RWPE1 (cell line): ENCODE data around the gene SEPTIN2.
"Not testable (repeated sequence)": the region's sequence is repeated elsewhere in the genome, so short reads cannot be mapped to it uniquely, and the experiment has no call there.

Source experiments
- CTCF ChIA-PET: fragments of 350-600 bp; sonication (Branson Sonifier 250); formaldehyde crosslinking; extraction: SDS; loops from one replicate; lab custom pipeline; 2021; lab: Yijun Ruan, JAX
- POLR2A ChIA-PET: fragments of 400-600 bp; formaldehyde crosslinking; extraction: SDS; loops from one replicate; lab custom pipeline; 2020; ENCODE audit warnings: antibody characterized with exemption; ENCODE audit not compliant: low non-redundant PET; lab: Yijun Ruan, JAX
- DNase-seq: peaks from one replicate; pipeline ENCODE4 v3.0.0; 2012; ENCODE audit warnings: low spot score
- H3K27ac ChIP-seq: fragments of 450-650 bp; 2 replicates; pipeline ENCODE4 v1.5.1; 2017
- TF ChIP-seq, protein P1 (sequence below): fragments of 450-650 bp; conservative IDR thresholded peaks from 2 replicates; pipeline ENCODE4 v1.5.1; 2017; ENCODE audit warnings: low read depth, mild to moderate bottlenecking

Gene SEPTIN2

DNA sequence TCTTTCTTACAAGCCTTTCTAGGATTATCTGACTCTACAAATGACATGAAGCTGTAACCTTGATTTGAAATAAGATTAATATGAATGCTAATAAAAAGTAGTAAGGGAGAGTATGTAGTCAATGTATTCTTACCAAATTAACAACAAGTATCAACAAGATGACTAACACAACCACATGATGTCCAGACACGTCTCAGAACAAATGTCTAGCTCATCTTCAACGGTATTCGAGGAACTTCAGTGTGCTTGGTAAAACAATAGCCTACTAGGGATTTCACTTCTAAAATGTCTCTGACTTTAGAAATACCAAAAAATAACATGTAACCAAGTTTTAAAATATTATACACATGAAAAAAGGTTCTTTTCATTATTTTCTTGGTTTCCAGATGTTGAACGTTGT, 3.6 kb upstream of the SEPTIN2 start:
- TF ChIP-seq, protein P1, sequence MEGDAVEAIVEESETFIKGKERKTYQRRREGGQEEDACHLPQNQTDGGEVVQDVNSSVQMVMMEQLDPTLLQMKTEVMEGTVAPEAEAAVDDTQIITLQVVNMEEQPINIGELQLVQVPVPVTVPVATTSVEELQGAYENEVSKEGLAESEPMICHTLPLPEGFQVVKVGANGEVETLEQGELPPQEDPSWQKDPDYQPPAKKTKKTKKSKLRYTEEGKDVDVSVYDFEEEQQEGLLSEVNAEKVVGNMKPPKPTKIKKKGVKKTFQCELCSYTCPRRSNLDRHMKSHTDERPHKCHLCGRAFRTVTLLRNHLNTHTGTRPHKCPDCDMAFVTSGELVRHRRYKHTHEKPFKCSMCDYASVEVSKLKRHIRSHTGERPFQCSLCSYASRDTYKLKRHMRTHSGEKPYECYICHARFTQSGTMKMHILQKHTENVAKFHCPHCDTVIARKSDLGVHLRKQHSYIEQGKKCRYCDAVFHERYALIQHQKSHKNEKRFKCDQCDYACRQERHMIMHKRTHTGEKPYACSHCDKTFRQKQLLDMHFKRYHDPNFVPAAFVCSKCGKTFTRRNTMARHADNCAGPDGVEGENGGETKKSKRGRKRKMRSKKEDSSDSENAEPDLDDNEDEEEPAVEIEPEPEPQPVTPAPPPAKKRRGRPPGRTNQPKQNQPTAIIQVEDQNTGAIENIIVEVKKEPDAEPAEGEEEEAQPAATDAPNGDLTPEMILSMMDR = no peak
- no peak overlapping the region for H3K27ac ChIP-seq
- ChIA-PET CTCF (no interaction called here), POLR2A (no interaction called here)
- peak; percentile 73 for DNase-seq

DNA sequence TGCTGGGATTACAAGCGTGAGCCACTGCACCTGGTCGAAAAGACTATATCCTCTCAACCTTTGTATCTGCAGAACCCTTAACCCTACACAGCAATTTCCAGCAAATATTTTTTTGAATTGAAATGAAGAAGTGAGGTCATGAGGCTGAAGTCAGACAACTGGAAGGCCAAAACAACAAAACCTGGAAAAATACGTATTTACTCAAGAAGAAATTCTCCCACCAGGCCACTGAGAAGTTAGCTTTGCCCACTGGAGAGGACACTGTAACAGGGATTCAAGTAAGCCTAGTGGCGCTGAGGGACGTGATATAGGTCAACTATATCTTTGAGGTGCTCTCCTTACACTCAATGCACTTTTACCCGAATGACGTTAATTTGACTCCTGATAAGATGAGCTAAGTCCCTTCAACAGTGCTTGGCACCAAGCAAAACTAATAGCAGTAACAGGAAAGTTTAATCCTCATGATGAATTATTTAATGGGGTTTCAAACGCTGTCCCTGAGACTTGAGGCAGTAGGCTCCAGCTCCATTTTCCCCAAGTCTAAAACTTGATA, 2.1 kb upstream of the SEPTIN2 start:
- POLR2A ChIA-PET = no interaction called here
- peak overlapping the region; percentile 50 for H3K27ac ChIP-seq
- no peak for DNase-seq
- TF ChIP-seq, protein P1 = no peak
- CTCF ChIA-PET = no interaction called here

DNA sequence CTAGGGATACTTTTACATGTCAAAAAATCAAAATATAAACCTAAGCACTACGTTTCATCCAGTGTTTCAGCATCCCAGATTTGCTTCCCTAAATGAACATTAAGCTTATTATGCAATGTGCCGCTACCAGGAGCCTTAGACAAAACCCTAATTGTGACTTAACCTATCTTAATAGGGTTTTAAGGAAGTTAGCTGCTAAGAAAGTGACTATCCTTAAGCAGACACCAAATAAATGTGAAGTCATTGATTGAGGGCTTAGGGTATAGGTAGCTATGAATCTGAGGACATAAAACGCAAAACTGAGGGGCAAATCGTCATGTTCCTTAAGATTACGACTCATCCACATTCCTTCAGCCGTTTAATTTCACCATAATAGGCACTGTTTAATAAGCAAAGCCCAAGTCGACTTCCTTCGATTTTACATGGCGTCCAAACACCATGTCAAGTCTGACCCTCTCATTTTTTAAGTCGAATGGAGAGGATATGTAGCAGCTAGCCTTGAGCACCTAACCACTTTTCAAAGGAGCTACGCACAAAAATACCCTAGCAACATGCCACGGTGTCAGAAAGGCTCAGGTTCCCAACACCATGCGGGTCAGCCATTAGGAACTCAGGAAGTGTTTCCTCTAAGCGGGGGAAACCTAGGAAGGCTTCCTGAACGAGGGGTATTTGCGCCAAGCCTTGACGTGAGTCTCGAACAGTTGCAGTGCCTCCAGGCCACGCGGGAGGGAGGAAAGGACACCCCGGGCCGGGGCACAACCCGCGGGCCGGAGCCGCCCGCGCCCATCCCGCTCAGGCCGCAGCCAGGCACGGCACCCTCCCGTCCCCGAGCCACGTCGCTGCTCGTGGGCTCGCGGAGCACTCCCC, 1.3 kb upstream of the SEPTIN2 start:
- CTCF ChIA-PET = interaction anchor here (0.6 to 0.7 kb wide), 4 partner anchors 26 to 1923 kb away, joined by 3 to 8 read pairs (median 3); no protein-coding TSS in a partner anchor
- POLR2A ChIA-PET = interaction anchor here (1.0 to 1.1 kb wide), 2 partner anchors 11 to 27 kb away, joined by 3 to 6 read pairs; no protein-coding TSS in a partner anchor
- peak overlapping the region; percentile 94 for H3K27ac ChIP-seq
- TF ChIP-seq, protein P1 = no peak
- DNase-seq = peak; percentile 7

DNA sequence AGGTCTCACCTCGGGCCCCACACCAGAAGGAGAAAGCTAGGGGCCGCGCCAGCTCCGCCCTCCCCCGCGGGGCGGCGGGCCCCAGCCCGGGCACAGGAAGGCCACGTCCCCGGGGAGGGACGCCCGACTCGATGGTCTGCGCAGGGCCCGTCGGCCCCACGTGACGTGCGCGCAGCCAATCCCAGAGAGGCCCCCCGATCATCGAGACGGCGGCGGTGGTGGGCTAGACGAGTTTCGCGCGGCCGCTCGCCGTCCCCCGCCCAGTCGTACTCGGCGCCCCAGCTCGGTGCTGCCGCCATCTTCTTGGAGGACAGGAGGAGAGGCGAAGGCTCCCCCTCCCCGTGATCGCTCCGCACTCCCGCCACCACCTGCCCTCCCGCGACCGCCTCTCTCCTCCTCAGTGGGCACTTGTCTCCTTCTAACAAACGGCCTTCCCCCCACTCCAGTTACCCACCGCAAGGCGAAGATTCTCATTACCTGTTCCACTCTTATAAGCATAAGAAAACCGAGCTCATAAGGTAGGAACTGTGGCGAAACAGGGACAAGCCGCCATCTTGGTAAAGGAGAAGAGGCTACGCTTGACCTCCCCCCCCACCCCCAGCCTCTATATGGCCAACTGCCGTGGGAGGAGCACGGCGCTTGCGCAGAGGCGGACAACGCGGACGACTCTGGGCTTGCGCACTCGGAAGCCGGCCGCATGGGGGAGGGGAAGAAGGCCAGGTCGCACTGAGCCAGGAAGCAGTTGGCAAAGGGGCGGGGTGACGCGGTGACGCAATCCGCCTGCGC, 439 bp upstream of the SEPTIN2 start, which contains the start of gene HDLBP:
Gene HDLBP (minus strand): TSS at position 580 of the 786 bp plus-strand sequence. CDS start 48,803 bp downstream, outside the sequence.
- ChIA-PET CTCF (interaction anchor here (0.5 to 1.0 kb wide), 4 partner anchors 15 to 51 kb away, joined by 3 to 8 read pairs (median 4); no protein-coding TSS in a partner anchor), POLR2A (interaction anchor here (0.5 to 1.1 kb wide), 3 partner anchors 12 to 28 kb away, joined by 3 to 6 read pairs (median 5); no protein-coding TSS in a partner anchor)
- TF ChIP-seq, protein P1 = peak; percentile 78
- peak within 1 kb of the TSS; percentile 94 for H3K27ac ChIP-seq
- DNase-seq = peak; percentile 99

DNA sequence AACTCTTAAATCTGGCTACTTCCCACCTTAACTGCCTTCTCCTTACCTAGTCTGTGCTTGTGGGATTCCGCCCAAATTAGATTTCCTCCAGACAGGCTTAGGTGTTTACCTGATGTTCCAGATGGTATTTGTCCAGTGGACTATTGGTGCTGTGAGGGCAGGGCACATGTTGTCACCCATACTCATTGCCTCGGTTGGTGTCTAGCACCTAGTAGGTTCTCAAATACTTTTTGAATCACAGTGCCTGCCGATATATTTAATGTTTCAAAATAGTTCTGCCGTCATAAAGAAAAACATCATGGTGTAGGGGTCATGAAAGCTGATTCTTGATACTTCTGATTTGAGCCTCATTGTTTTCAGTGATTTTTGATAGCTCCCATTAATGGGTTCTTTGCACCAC, 1.1 kb downstream of the SEPTIN2 start:
- no peak for DNase-seq
- TF ChIP-seq, protein P1 = no peak
- ChIA-PET POLR2A (no interaction called here), CTCF (no interaction called here)
- peak overlapping the region; percentile 94 for H3K27ac ChIP-seq

DNA sequence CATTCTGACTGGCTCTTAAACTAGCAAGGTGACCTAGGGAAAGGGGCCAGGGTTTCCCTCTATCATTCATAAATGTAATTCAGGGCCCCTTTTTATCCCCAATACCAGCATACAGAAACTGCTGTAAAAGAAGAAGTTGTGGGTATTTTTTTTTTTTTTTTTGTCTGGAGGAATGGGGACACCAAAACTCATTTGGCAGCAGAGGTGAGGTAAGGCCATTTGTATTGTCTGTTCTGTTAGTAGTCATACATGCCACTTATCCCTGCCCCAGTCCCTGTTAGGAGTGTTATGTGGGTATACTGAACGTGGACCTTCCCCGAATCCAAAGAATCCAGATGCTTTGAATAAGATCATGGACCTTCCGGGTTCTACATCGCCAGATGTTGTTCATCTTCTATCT, 1.7 kb downstream of the SEPTIN2 start:
- TF ChIP-seq, protein P1 = no peak
- no peak for DNase-seq
- ChIA-PET CTCF (no interaction called here), POLR2A (no interaction called here)
- no peak overlapping the region for H3K27ac ChIP-seq

DNA sequence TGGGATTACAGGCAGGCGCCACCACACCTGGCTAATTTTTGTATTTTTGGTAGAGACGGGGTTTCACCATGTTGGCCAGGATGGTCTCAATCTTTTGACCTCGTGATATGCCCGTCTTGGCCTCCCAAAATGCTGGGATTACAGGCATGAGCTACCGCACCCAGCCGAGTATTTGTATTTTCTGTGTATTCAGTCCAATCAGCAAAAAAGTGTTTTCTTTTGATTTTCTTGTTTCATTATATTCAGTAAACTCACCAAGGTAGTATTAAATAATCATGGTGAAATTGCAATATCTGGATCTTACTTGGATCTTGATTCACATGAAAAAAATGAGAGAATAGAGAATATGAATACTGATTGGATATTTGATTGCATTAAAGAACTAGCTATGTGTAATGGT, 3.1 kb downstream of the SEPTIN2 start:
- H3K27ac ChIP-seq, POLR2A ChIA-PET, DNase-seq, CTCF ChIA-PET: not testable (repeated sequence)
